Activated T-cell treated with anti-CD3 and anti-CD28 coated beads, Interleukin-2, amount 50 U/mL, for 48 hours (primary cell): ENCODE results near the gene SPATA19.

Experiments used
- DNase-seq, 2 experiments: peaks; one replicate each; pipeline ENCODE4 v3.0.0-alpha.2; 2020

Gene SPATA19

GRCh38 chr11:133835593-133836548 is 9.4 kb downstream of the SPATA19 start:
- DNase-seq, result no peak

DNA sequence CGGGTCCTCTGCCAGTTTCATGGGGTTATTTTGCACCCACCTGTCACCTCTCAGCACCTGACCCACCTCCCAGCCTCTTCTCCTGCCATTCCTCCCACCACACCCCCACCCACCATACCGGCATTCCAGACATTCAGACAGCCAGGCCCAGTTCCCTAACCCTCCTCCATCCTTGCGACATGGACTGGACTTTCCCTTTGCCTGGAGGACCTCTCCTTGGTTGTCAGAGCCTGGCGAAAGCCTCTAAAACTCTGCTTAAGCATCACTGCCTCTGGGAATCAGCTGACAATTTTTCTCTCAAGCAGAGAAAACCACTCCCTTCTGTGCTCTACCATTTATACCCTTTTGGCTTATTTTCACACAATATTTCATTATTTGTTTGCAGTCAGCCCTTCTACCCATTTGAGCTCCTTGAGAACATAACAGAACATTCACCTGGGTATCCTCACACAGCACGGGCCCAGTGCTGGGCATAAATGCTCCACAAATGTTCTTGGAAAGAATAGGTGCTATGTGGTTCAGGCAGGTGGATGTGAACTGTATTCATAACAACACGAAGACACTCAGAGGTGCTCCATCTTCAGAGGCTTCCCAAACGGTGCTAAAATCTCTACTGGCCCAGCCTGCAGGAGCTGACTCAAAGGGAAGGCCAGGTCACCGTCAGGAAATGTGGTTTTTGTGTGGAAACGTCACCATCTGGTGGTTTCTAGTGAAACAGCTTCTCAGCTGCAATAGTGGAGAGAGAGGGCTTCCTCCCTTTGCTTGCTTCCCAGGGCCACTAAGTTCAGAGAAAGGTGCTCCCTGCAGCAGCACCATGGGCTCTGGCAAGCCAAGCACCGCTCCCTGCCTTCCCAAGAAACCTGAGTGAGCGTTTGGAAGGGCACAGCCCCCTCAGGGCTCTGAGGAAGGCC is 10.4 kb downstream of the SPATA19 start:
- peak; percentile 49 to 62 for DNase-seq

GRCh38 chr11:133833898-133834681 is 11.2 kb downstream of the SPATA19 start:
- DNase-seq, result no peak

GRCh38 chr11:133832991-133833897 is 12.1 kb downstream of the SPATA19 start:
- DNase-seq, result no peak

DNA sequence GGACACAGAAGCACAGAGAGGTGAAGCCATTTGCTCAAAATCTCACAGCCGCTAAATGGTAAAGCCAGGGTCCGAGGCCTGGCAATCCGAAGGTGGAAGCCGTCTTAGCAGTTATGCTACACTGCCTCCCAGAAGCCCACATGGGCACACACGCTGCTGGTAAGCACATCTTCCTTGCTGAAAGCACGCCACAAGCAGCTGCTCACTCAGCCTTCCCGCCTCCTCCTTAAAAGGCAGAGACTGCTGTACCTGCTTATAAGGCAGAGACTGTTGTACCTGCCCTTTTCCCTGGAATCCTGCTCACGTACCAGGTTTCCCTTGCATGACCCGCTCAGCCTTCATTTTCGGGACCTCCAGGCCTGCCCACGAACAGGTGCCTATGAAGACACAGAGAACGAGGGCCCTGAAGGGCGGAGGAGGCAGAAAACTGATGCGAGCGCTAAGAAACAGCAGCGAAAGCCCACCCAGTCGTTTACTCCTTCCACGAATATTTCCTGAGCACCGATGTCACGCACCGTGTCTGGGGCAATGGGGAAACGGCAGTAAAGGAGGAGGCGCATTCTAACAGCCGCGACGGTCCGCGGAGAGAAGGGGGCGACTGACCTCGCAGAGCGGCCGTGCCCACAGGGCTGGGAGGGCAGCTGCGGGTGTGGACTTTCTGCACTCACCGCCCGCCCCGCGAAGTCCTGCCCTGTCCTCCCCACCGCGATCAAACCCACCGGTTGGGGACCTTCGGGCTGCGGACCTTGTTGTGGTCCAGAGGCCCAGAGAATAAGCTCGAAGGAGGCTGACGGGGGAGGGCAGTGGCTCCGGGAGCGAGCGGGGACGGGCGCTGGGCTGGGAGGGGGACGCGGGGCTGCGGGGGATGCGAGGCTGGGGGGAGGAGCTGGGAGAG is 13.0 kb downstream of the SPATA19 start:
- DNase-seq, result no peak

GRCh38 chr11:133830931-133831907 is 14.1 kb downstream of the SPATA19 start:
- DNase-seq, result no peak

GRCh38 chr11:133829566-133829965 is 15.7 kb downstream of the SPATA19 start:
- no peak for DNase-seq

- DNase-seq, result no peak
Observed at GRCh38 chr11:133828871-133829270, 16.4 kb downstream of the SPATA19 start.

- DNase-seq, result no peak
Observed at GRCh38 chr11:133827556-133827955, 17.8 kb downstream of the SPATA19 start.

- no peak for DNase-seq
Observed at GRCh38 chr11:133826866-133827265, 18.4 kb downstream of the SPATA19 start.

GRCh38 chr11:133825666-133826065 is 19.6 kb downstream of the SPATA19 start:
- no peak for DNase-seq

GRCh38 chr11:133825156-133825555 is 20.2 kb downstream of the SPATA19 start:
- DNase-seq, result no peak

DNA sequence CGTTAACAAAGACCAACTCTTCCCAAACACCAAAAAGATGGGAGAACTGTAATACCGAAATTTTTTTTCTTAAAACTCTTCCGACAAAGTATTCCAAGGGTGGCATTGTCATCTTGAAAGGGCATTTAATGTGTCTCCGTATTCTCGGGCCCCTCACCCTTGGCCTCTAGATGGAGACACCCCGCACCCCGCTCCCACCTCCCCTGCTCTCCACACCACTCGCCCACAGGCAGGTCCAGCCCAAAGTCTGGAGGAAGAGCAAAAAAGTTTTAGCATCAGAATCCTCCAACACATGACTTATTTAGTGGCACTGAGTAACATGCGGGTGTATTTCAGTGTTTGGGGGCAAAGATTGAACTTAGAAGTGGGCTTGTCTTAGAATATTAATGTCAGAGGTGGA is 20.7 kb downstream of the SPATA19 start:
- DNase-seq, result no peak

DNA sequence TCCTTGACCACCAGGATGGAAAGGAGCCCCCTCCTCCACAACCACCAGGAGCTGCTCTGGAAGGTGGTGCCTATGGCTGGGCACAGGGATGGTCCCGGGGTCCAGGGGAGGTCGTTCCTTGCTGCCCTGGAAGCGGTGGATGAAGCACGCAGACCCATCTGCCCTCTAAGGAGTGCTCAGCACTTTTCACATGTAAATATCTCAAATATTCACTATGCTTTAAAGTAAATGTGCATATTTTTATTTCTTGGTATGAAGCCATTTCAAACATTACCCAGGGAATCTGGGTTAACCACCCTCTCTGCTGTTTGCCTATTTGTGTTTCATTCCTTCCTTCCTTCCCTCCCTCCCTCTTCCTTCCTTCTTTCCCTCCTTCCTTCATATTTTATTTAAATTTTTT is 21.7 kb downstream of the SPATA19 start:
- no peak for DNase-seq

GRCh38 chr11:133823211-133823610 is 22.1 kb downstream of the SPATA19 start:
- no peak for DNase-seq

- DNase-seq, result peak; percentile 51 to 53
Observed at GRCh38 chr11:133821776-133822175, 23.5 kb downstream of the SPATA19 start.

GRCh38 chr11:133819746-133820315 is 25.5 kb downstream of the SPATA19 start:
- DNase-seq, result no peak

DNA sequence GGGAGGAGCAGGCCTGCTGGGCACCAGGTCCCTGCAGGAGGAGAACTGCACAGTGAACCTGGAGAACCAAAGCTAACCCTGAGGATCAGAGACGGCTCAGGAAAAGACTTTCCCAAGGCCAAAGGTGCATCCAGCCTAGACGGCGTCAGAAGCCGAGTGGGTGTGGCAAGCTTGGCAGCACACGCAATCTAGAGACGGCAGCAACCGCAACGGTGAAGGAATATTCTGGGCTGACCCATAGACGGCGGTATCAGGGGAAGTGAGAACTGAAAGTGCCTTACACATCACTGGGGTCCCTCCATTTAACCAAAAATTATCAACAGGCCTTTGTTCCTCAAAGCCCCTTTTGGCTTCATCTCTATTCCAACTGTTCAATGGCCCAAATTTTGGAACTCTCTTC is 26.2 kb downstream of the SPATA19 start:
- no peak for DNase-seq

DNA sequence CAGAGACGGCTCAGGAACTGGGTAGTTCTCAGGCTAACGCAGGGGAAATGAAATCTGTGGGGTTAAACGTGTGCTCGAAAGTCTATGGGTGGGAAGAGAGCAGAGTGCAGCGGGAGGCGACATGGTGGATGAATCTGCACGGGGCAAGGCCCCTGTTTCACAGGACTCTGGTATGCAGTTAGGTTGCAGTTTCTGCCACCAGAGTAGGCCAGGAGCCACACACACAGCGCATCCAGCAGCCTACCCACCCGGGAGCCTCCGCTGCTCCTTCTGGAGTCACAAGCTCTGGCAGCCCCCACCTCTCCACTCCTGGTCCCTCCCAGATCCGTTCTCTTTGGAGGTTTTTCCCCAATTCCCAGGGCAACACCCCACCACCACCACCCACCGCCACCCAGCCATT is 27.0 kb downstream of the SPATA19 start:
- DNase-seq, result no peak
